Activated naive CD4-positive, alpha-beta T cell (primary cell): ENCODE results near the gene IGFBPL1.

Source experiments
- DNase-seq, 4 experiments: peaks; one replicate each; lab custom pipeline; 2025; lab: John Stamatoyannopoulos, UW

Gene IGFBPL1

DNA sequence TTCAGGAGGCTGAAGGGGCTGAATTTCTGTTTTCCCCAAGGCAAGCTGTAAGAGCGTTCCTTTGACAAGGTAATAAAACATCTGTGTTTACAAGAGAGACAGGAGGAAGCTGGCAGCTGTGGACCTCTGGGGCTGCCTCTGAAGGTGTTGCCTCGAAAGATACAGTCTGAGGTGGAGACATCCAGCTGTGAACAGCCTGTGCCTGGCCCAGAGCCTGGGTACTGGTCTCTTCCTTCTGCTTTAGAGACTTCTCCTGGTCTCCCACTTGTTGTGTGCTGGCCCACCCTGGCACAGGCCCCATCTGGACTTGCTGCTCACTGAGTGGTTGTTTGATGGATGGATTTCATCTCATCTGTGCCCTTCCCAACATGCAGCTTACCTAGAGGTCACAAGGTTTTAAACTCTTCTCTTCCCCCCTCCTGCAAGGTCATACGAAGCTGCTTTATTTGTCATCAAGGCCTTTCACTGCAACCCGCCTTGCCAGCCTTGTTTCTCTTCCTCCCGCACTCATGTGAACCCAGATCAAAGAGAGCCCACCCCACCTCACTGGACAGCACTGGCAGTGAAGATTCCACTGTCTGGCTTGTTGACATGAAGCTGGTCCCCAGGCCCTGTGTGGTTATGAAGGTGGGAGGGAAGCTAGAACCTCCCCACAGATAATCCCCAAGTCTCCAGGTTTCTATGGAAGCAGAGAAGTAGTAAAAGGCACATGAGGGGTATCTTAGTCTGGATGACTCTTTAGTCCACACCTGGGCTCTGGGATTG lies 66.7 kb downstream of the IGFBPL1 start:
- no peak for DNase-seq

DNA sequence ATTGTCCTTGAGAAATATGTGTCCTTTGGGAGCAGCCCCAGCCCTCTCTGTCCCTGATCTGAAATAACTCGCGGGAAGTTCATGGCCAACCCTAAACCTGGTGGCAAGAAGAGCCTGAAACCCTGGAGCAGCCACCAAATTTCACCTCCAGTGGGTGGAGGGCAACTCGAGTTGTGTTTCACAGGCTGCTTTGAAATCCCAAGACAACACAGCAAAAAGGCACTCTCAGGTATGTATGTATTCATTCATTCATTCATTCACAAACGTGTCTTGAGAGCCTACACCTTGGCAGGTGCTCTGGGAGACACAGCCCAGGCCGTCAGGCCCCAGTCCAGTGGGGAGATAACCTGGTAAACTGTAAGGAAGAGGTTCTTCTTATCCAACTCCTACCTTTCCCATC lies 67.4 kb downstream of the IGFBPL1 start:
- no peak for DNase-seq
